ENCODE results near the gene IL13RA1.

DNA sequence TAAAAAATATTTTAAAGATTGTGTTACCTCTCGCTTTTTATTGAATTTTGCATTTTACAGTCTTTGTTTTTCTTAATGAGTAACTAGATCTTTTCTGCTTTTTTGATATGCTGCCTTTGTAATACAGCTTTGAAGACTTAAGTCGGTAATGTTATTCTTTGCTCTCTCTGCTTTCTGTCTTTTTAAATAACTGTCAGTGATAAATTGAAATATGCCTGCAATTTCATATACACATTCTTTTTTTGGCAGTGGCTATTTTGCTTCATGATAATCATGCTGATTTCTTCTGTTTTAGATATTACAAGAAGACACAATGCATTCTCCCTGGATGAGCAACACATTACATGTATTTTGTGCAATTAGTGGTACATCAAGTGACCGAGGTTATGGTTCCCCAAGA lies 42.0 kb upstream of the IL13RA1 start:
- TF ChIP-seq, protein P1, sequence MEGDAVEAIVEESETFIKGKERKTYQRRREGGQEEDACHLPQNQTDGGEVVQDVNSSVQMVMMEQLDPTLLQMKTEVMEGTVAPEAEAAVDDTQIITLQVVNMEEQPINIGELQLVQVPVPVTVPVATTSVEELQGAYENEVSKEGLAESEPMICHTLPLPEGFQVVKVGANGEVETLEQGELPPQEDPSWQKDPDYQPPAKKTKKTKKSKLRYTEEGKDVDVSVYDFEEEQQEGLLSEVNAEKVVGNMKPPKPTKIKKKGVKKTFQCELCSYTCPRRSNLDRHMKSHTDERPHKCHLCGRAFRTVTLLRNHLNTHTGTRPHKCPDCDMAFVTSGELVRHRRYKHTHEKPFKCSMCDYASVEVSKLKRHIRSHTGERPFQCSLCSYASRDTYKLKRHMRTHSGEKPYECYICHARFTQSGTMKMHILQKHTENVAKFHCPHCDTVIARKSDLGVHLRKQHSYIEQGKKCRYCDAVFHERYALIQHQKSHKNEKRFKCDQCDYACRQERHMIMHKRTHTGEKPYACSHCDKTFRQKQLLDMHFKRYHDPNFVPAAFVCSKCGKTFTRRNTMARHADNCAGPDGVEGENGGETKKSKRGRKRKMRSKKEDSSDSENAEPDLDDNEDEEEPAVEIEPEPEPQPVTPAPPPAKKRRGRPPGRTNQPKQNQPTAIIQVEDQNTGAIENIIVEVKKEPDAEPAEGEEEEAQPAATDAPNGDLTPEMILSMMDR (conservative IDR thresholded peaks at IDR 0.05; ENCODE audit: low read depth, low read length), result no peak
- TF ChIP-seq EZH2 (IDR thresholded peaks at IDR 0.05; ENCODE audit: low read length, unreplicated experiment), result no peak

Data from PC-3 (cell line).